GM21786 (cell line): Measurements from ENCODE around the gene MIDN.

Experiments used
- ATAC-seq: cut with Tn5 transposase; IDR thresholded peaks from one replicate; pipeline ENCODE4 v1.9.1; 2021; ENCODE audit not compliant: unreplicated experiment

MIDN gene

GRCh38 chr19:1232652-1233072, 15.7 kb upstream of the MIDN start:
- no peak for ATAC-seq

- no peak for ATAC-seq
These were observed 15.2 kb upstream of the MIDN start for GRCh38 chr19:1233115-1233667.

- no peak for ATAC-seq
These were observed 14.1 kb upstream of the MIDN start for GRCh38 chr19:1234051-1234954.

- no peak for ATAC-seq
These were observed 13.4 kb upstream of the MIDN start for GRCh38 chr19:1234955-1235380.

- ATAC-seq, result no peak
These were observed 12.5 kb upstream of the MIDN start for GRCh38 chr19:1235625-1236538.

GRCh38 chr19:1236576-1236975, 11.8 kb upstream of the MIDN start:
- ATAC-seq, result no peak

GRCh38 chr19:1237027-1237659, 11.2 kb upstream of the MIDN start:
- no peak for ATAC-seq

GRCh38 chr19:1237754-1238368, 10.5 kb upstream of the MIDN start, which contains the start of gene CBARP:
Gene CBARP (minus strand): TSS chr19:1238005. CDS start chr19:1236100, 1,905 bp downstream.
- ATAC-seq, result no peak

GRCh38 chr19:1238369-1239303, 9.7 kb upstream of the MIDN start:
- no peak for ATAC-seq

GRCh38 chr19:1239420-1239795, 9.0 kb upstream of the MIDN start:
- ATAC-seq, result no peak

GRCh38 chr19:1239796-1240737, 8.3 kb upstream of the MIDN start:
- ATAC-seq, result no peak

GRCh38 chr19:1240925-1241324, 7.5 kb upstream of the MIDN start:
- ATAC-seq, result no peak

- peak; percentile 54 for ATAC-seq
These were observed 6.8 kb upstream of the MIDN start, which contains the start of gene ATP5F1D for GRCh38 chr19:1241417-1242095. Gene ATP5F1D (plus strand): TSS chr19:1241751. CDS start chr19:1241851, 100 bp downstream.

GRCh38 chr19:1243768-1244692, 4.4 kb upstream of the MIDN start:
- no peak for ATAC-seq

GRCh38 chr19:1244693-1245451, 3.5 kb upstream of the MIDN start:
- ATAC-seq, result no peak
